Effector CD4-positive, alpha-beta T cell (primary cell): Measurements from ENCODE around the gene CLEC18A.
"Not testable (repeated sequence)": the region's sequence is repeated elsewhere in the genome, so short reads cannot be mapped to it uniquely, and the experiment has no call there.

Experiments
- DNase-seq: peaks from one replicate; pipeline ENCODE4 v3.0.0-alpha.2; 2020

Gene CLEC18A

GRCh38 chr16:69931631-69932030 is 19.5 kb upstream of the CLEC18A start:
- no peak for DNase-seq

- no peak for DNase-seq
Observed at GRCh38 chr16:69932228-69932627, 18.9 kb upstream of the CLEC18A start.

DNA sequence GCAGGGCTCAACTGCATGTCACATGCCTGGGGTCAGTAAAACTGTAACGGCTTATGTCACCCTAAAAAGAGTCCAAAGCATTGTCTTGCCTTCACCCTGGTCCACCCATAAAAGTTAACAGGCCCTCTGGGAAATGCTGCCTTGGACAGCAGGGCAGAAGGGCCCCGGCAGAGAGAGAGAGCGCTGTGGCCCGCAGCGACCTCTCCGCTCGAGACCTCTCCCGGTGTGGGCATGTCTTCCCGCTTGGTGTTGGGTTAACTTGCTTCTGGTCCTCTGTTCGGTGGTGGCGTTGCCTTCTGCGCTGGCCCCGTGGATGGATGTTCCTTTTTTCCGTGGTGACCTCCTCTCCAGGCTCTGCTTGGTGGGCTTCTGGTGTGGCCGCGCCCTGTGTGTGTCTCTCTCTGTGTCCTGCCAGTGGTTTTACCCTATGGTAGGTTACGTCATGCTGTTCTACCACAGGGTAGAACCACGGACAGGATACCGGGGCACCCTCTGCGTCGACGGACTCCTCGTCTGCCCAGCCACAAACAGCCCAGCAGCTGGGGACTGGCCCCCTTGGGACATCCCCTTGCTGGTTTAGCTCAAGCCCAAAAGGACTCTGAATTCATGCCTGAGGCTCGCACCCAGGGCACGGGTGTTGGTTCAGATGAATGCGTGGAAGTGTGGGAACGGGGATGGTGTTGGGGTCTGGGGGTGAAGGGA is 18.3 kb upstream of the CLEC18A start:
- DNase-seq = no peak

- DNase-seq = no peak
Observed at GRCh38 chr16:69934044-69934443, 17.1 kb upstream of the CLEC18A start.

DNA sequence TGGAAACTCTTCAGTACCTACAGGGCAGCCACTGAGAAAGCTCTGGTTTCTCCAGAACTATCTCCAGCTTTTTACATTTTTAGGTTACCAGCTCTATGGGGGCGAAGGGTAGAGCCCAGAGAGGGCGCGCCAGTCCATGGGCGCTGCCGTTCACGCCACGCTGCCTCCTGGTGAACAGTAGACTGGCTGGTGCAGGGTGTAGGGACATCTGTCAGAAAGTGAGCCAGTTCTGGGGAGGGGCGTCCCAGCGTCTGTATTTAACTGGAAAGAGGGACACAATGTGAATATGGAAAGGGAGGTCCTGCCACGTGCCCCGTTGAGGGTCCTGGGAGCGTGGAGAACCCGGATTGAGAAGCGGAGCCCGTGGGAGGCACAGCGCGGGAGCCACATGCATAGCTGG is 16.4 kb upstream of the CLEC18A start:
- no peak for DNase-seq

GRCh38 chr16:69935278-69935711 is 15.8 kb upstream of the CLEC18A start:
- DNase-seq = no peak

DNA sequence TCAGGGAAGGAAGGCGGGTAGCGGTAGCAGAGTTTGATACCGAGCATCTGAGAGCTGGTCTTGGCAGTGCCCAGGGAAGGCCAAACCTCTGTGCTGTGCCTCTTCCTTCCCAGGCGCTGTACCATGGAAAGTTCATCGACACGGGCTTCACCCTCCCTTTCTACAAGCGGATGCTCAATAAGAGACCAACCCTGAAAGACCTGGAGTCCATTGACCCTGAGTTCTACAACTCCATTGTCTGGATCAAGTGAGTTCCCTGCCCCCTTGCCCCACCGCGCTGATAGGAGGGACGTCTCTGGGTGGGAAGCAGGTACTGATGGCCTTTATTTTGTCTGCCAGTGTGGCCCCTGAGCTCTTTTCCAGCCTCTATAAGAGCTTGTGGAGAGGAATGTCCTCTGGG is 15.4 kb upstream of the CLEC18A start:
- DNase-seq = no peak

GRCh38 chr16:69936252-69936651 is 14.9 kb upstream of the CLEC18A start:
- no peak for DNase-seq

GRCh38 chr16:69936751-69937211 is 14.4 kb upstream of the CLEC18A start:
- no peak for DNase-seq

DNA sequence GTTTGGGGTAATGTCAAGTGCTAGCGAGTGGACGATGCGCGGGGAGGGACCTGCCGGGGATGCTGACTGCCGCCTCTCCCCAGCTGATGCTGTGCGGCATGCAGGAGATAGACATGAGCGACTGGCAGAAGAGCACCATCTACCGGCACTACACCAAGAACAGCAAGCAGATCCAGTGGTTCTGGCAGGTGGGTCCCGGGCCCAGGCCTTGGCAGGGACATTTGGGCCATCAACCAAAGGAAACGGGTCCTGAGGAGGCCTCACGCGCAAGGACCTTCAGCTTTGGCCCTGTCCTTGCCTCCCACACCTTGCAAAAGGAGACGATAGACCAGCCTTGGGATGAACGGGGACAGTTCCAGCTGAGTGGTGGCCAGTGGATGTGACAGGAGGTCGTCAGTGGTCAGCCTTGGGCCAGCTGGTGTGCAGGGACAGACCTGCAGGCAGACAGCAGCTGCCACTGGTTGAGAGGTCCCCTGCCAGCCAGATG is 13.6 kb upstream of the CLEC18A start:
- DNase-seq = no peak

DNA sequence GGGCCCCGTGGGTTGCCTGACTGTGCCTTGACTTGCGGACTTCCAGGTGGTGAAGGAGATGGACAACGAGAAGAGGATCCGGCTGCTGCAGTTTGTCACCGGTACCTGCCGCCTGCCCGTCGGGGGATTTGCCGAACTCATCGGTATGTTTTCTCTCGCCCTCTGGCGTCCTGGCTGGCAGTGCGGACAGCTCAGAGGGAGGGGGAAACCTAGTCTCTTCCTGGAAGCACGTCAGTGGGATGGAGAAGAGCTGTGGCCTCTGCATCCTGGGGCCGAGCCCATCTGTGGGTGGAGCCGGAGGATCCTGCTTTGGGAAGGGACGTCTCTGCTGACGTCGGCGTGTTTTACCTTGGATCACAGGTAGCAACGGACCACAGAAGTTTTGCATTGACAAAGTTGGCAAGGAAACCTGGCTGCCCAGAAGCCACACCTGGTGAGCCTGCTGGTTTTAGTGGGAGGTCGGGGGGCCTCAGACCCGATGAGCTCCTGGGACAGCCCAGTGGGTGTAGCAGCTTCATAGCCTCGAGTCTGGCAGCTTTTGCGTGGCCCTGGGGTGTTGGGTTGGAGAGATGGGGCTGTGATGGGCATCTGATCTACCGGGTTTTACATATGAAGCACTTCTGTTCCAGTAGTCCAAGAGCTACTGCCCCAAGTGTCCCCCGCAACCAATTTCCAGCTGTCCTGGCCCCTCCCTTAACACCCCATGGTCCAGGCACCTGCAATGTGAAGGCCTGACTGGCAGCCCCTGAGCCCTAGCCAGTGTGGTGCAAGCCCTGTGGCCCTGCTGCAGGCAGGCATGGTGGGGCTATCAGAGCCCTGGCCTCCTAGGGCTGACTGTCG is 11.9 kb upstream of the CLEC18A start:
- DNase-seq = no peak

DNA sequence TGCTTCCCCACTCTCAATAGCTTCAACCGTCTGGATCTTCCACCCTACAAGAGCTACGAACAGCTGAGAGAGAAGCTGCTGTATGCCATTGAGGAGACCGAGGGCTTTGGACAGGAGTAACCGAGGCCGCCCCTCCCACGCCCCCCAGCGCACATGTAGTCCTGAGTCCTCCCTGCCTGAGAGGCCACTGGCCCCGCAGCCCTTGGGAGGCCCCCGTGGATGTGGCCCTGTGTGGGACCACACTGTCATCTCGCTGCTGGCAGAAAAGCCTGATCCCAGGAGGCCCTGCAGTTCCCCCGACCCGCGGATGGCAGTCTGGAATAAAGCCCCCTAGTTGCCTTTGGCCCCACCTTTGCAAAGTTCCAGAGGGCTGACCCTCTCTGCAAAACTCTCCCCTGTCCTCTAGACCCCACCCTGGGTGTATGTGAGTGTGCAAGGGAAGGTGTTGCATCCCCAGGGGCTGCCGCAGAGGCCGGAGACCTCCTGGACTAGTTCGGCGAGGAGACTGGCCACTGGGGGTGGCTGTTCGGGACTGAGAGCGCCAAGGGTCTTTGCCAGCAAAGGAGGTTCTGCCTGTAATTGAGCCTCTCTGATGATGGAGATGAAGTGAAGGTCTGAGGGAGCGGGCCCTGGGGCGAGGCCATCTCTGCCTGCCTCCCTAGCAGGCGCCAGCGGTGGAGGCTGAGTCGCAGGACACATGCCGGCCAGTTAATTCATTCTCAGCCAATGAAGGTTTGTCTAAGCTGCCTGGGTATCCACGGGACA is 11.1 kb upstream of the CLEC18A start:
- DNase-seq = no peak

DNA sequence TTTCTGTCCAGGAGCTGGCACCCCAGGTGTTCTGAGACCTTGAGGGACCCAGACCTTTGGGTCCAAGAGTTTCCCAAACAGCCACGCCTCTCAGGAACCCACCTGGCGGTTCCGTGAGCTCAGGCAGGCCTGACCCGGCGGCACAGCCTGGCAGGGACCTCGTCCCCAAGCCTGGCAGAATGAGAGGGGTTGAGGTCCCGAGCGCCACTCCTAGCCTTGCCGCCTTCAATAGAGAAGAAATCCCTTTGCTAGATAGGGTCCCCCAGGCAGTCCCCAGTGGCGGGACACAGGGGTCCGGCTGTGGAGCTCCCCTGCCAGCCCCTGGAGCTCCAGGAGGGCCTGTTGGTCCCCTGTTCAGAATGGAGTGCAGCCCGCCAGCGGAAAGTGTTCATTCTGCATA is 10.5 kb upstream of the CLEC18A start:
- DNase-seq = no peak

GRCh38 chr16:69941251-69942098 is 9.7 kb upstream of the CLEC18A start:
- no peak for DNase-seq

- DNase-seq = no peak
Observed at GRCh38 chr16:69942099-69942491, 9.0 kb upstream of the CLEC18A start.

DNA sequence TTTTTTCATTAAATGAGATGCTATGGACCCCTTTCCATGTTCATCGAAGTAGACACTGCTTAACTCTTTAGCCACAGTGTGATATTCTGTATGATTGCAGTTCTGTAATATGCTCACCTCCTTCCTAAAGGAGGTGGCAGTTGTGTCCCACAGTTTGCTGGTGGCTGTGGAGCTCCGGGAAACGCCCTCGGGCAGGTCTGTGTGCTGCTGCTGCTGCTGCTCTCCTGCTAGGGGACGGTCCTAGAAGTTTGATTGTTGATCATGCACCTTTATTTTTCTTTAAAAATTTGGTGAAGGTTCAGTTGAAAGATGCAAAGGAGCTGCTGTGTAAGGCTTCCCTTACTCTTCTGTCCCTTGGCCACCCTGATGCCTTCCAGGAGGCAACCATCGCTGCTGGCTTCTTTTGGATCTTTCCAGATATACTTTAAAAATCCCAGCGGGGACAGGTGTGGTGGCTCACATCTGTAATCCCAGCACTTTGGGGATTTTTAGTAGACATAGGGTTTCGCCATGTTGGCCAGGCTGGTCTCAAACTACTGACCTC is 8.4 kb upstream of the CLEC18A start:
- no peak for DNase-seq

DNA sequence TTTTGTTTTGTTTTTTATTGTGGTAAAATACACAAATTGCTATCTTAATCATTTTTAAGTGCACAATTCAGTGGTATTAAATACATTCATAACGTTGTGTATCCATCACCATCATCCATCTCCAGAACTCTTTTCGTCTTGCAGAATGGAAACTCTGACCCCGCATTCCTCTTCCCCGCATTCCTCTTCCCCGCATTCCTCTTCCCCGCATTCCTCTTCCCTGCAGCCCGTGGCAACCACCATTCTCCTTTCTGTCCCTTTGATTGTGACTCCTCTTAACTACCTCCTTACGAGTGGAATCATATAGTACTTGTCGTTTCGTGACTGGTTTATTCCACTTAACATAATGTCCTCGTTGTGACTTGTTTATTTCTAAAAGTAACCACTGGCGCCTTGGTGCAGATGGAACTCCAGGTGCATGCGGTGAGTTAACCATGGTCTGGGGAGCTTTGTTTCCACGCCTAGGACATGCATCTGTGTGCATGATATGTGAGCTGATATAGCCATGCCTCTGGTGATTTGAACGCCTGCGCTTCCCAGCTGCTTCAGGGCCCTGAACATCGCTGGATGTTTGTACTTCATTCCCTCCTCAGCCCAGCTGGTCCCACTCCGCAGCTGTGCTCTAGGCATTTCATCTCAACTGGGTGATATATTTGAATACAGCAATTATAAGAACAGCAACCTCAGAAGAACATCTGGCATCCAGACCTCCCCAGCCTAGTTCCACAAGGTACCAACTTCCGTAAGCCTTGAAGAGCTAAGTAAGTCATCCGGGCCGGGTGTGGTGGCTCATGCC is 7.7 kb upstream of the CLEC18A start:
- not testable (repeated sequence) for DNase-seq

DNA sequence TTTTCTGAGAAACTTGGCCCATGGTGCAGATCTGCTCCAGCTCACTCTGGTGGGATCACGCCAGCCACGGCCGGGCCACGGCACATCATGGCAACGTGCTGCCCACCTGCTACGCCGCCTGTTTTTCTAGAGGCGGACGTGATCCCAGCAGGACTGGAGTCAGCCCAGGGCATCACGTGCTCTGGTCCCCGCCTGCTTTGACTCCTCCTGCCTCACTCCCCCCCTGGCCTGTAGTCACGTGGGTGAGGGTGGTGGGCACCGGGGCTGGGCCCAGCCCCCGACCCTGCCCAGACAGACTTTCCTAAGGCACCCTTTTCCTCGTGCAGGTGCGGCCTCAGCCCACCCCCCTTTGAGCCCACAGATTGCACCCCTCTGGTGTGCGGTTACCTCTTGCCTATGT is 723 bp upstream of the CLEC18A start:
- not testable (repeated sequence) for DNase-seq

- DNase-seq = not testable (repeated sequence)
Observed at GRCh38 chr16:69951672-69952031, 518 bp downstream of the CLEC18A start.

- not testable (repeated sequence) for DNase-seq
Observed at GRCh38 chr16:69952116-69952515, 982 bp downstream of the CLEC18A start.
